Stimulated activated CD4-positive, alpha-beta T cell treated with anti-CD3 and anti-CD28 coated beads, Interleukin-1b, Interleukin-23, amount 100 ng/mL, for 4 hours (primary cell): ENCODE measurements around the gene KLK14.

Experiments
- DNase-seq, 2 donors: peaks; one replicate each; pipeline ENCODE4 v3.0.0-alpha.2; 2020; ENCODE audit warnings: low read depth in 2 of 2

Gene KLK14

GRCh38 chr19:51082611-51083010, at the start of gene KLK14:
TSS of gene KLK14 (minus strand) at chr19:51082887. CDS start at chr19:51082614, 273 bp downstream.
- no peak for DNase-seq

DNA sequence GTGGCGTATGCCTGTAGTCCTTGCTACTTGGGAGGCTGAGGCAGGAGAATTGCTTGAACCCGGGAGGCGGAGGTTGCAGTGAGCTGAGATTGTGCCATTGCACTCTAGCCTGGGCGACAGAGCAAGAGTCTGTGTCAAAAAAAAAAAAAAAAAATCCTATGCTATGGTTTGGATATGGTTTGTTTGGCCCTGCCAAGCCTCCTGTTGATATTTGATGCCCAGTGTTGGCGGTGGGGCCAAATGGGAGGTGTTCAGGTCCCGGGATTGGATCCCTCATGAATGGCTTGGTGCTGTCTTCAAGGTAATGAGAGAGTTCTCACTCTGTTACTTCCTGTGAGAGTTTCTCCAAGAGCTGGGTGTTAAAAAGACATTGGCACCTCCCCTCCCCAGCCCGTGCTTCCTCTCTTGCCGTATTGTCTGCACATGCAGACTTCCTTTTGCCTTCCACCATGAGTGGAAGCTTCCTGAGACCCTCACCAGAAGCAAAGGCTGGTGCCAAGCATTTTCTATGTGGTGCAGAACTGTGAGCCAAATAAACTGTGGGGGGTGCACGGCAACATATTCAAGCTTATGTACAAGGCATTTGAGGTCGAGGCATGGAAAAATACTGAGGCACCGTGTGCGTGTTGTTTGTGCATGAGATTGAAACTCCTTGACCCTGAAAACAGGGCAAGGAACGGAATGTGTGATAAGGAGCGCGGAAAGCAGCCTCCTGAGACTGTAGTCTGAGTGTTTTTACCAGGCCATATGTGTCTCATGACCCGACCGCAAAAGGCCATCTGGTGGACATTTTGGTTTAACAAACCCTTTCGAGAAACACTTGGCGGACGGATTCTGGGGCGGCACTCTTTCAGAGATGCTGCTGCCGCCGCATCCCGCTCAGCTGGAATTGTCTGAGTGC, 49.3 kb upstream of the KLK14 start:
- no peak for DNase-seq

DNA sequence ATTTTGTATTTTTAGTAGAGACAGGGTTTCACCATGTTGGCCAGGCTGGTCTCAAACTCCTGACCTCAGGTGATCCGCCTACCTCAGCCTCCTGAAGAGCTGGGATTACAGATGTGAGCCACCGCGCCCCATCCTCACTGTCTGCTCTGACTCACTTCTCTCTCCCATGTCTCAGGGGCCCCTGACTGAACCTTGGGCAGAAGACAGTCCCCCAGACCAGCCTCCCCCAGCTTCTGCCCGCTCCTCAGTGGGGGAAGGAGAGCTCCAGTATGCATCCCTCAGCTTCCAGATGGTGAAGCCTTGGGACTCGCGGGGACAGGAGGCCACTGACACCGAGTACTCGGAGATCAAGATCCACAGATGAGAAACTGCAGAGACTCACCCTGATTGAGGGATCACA, 47.0 kb upstream of the KLK14 start:
- DNase-seq, result no peak

DNA sequence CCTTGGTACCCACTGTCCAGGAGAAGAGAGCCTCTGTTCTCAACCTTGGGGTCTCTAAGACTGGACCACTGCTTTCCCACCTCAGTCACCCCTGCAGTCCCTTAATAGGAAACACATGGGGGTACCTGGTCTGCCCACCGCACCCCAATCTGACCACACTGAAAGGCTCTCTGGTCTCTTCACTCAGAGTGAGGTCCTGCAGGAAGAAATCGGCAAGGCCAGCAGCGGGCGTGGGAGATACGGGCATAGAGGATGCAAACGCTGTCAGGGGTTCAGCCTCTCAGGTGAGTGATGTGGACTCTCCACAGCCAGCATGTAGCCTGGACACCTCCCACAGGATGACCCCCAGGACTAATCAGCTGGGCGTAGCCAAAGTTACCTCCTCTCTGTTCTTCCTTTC, 45.5 kb upstream of the KLK14 start:
- DNase-seq, result no peak

GRCh38 chr19:51127755-51128154, 45.1 kb upstream of the KLK14 start:
- no peak for DNase-seq

GRCh38 chr19:51127032-51127431, 44.3 kb upstream of the KLK14 start:
- no peak for DNase-seq

DNA sequence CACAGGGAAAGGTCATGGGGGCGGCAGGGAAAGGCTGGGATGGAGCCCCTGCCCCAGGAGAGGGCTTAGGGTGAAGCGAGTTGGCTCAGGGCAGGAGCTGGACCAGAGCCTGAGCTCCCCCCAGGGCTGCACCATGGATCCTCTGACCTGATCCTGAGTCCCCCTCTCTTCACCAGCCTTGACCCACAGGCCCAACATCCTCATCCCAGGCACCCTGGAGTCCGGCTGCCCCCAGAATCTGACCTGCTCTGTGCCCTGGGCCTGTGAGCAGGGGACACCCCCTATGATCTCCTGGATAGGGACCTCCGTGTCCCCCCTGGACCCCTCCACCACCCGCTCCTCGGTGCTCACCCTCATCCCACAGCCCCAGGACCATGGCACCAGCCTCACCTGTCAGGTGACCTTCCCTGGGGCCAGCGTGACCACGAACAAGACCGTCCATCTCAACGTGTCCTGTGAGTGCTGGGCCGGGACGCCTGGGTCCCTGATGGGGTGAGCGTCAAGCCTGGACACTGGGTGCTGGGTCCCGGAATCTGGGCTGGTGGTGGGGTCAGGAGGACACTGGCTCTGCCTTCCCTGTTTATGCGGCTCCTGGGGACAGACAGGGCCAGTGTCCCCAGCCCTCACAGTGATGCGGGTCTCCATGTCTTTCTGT, 42.9 kb upstream of the KLK14 start:
- DNase-seq, result no peak

- no peak for DNase-seq
Observed at GRCh38 chr19:51124729-51125128, 42.0 kb upstream of the KLK14 start, which contains the start of gene SIGLEC9. TSS of gene SIGLEC9 (plus strand) at chr19:51124906. CDS start at chr19:51124975, 69 bp downstream.

DNA sequence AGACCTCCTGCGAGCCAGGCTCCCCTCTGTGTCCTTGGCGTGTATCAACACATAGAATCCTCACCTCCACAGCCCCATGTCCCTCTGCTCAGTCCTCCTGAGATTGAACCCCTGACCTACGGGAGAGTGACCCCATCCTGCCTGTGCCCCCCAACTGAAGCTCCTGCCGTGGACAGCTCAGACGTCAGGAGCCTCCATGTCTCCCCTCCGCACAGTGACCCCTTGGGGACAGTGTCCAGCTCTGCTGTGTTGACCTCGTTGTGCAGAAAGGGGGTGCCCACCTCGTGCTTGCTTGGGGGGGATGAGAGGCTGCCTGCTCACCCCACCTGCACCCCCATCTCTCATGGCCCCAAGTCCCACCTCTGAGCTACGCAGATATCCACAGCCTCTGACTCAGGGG, 41.5 kb upstream of the KLK14 start:
- no peak for DNase-seq

- no peak for DNase-seq
Observed at GRCh38 chr19:51123802-51124201, 41.1 kb upstream of the KLK14 start.

DNA sequence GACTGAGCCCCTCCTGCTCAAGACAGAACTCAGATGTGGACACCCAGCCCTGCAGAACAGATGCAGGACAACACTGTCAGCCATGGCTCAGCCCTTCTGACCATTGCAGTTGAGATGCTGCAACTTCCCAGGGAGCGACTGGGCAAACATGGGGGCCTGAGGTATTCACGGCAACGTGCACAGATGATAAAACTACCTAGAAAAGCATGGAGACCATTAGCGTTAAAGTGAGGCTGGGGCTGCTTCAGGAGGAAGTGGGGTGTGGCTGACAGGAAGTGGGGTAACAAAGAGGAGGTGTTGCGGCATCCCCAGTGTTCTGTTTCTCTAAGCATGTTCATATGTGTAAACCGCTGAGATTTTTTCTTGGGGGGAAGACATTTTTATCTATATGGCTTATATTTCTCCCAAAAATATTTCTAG, 40.7 kb upstream of the KLK14 start:
- DNase-seq, result peak in 1 of 2 donors; percentile 33

DNA sequence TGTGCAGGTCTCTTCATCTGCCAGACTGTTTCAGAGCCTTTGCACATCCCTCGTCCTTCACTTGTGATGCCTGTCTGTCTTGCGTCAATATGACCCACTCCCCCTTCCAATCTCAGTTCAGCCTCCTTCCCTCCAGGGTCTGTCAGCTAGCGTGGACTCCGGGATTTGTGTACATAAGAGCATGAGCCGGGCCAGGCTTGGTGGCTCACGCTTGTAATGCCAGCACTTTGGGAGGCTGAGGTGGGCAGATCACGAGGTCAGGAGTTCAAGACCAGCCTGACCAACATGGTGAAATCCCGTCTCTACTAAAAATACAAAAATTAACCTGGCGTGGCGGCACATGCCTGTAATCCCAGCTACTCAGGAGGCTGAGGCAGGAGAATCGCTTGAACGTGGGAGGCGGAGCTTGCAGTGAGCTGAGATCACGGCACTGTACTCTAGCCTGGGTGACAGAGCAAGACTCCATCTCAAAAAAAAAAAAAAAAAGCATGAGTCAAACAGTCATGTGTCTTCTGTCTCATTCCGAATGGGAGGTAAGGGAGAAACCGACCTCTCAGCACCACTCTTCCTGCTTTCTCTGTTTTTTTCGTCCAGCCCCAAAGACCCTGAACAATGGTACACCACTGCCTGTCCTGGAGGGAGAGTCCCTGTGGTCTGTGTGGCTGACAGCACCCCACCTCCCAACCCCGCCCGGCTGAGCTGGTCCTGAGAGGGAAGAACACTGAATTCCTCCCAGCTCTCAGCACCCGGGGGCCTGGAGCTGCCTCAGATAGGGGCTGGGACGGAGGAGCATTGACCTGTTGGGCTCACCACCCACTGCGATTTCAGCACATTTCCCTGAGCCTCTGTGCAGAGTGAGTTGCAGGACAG, 39.7 kb upstream of the KLK14 start:
- no peak for DNase-seq

DNA sequence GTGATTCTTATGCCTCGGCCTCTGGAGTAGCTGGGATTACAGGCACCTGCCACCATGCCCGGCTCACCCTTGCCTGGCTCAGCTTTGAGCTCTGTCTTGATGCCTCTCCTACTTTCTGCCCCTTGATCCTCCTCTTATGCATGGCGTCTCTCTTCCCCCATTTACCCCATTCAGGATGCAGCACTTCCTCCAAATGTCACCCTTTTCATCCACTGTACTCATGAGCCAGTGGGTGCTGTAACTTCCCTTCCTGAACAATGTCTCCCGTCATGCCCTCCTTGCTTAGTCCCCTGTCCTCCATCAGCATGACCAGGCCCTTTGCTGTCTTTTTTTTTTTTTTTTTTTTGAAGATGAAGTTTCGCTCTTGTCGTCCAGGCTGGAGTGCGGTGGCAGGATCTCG, 38.6 kb upstream of the KLK14 start:
- no peak for DNase-seq

- no peak for DNase-seq
Observed at GRCh38 chr19:51120160-51120559, 37.5 kb upstream of the KLK14 start.

DNA sequence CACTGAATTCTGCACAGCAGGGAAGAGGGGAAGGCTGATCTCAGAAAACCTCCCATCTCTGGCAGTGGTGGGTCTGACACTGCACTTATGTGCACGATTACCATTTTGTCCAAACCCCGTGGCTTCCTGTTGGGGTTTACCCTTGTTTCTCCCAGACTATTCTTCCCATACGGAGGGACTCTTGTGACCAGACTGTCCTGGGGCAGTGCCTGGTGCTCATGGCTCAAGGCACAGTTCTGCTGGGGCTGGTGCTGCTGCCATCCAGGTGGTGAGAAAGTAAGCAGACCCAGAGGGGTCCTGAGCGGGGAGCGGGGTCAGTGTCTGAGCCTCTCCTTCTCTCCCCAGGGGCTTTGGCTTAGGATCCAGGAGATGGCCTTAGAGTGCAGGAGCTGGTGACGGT, 36.9 kb upstream of the KLK14 start:
- no peak for DNase-seq

DNA sequence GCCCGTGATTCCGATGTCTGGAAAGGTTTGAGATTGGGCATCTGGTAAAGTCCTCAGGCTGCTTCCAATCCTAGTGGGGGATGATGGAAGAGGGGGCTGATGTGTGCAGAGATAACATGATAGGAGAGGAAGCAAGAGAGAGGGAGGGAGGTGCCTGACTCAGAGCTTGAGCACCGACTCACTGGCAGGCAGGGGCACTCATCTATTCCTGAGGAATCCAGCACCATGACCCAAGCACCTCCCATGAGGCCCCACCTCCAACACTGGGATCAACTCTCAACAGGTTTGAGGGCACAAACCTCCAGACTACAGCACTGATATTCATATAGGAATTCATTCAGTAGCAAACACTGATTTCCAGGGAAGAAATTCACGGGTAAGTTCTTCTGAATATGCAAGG, 36.4 kb upstream of the KLK14 start:
- DNase-seq, result no peak

GRCh38 chr19:51116736-51117286, 34.1 kb upstream of the KLK14 start:
- DNase-seq, result no peak

DNA sequence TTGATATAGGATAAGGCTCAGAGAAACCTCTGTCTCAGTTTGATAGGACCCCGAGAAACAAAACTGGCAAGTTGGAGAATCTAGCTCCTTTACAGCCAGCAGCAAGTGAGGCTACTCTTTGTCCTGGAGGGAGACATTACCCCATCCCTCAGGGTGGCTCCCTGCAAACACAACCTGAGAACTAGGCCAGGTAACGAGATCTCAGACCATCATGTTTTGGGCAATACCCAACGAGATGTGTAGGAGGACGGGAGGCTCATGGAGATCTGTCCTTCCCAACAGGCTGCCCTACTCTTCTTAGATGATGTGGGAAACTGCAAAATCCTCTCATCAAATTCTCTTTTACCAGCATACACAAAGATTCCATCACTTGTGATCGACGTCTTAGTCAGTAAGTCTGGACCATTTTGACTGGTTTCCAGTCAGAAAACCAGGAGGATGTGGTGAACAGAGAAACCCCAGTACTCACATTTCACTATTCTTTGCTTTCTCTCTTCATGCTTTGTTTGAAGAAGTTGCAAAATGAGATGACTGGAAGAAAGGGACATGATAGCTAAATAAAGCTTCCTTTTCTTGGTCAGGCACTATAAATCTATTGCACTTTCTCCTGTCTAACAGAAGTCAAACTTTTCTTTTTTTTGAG, 31.5 kb upstream of the KLK14 start:
- DNase-seq, result no peak

DNA sequence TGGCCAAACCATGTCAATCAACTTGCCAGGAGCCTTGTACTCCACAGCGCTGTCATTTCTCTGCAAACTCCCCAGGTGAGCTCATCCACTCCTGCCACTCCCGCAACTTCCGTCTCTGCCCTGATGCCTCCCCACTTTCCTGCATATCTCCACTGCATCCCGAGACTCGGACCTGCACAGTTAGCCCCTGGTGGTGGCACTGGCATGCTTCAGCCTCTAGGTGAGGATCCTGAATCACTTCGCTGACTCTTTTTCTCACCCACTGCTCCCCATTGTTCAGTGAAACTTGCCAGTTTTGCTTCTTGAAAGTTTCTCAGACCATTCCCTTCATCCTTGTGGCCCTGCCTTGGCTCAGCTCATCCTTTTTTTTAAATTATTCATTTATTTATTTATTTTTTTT, 28.9 kb upstream of the KLK14 start:
- DNase-seq, result no peak

DNA sequence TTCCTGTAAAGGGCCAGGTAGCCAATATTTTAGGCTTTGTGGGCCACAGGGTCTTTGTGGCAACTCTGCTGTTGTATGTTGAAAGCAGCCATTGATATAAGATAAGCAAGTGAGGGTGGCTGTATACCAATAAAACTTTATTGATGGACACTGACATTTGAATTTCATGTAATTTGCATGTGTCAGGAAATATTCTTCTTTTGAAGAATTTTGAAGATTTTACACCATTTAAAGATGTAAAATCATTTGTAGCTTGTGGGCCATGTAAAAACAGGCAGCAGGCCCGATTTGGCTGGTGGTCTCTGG, 27.9 kb upstream of the KLK14 start:
- no peak for DNase-seq

DNA sequence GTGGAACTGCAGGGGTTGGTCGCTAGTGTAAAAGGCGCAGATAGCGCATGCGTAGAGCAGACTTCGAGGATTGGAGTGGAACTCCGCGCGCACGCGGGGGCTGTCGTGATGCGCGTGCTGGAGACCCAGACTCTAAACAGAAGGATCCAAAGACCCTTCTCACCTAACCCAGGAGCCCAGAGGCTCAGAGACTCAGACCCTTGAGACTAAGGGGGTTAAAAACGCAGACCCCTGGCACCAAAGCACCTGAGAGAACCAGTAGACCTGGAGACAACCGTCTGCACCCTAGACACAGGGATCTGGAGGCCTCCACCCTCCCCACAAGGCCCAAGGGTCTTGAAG, 26.1 kb upstream of the KLK14 start:
- no peak for DNase-seq
